GM18498 (cell line): ENCODE measurements around the gene DSCAML1.

Source experiments
- ATAC-seq: cut with Tn5 transposase; IDR thresholded peaks from one replicate; pipeline ENCODE4 v1.9.1; 2021; ENCODE audit warnings: mild to moderate bottlenecking, moderate library complexity; ENCODE audit not compliant: unreplicated experiment

Gene DSCAML1

DNA sequence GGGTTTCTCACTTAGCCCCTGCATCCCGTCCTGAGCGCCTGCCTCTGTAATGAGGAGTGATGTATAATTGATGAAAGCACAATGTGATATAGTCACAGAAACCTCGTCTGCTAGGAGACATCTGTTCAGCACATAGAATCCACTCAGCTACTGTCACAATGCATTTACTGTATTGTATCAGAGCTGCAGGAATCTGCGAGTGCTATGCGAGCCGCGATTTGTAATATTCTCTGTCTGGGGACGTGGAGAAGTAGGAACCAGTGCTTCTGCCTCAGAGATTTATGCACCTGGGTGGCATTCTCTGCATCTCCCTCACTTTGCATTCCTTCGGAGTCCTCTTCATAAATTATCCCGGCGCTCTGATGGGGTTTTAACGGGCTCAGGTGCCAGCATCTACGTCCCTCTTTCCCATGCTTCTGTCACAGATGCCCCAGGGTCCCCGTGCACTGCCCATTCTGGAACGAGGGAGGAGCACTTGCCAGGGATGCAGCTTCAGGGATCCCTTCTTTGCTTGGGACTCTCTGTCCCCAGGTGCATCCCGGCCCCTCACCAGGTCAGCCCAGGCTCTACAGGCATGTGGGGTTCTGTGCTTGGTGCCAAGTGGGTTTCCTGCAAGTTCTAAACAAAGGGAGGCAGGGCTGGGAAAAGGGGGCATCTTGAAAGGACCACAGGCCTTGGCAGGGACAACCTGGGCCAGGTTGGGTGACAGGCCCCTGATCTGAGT, 205.5 kb downstream of the DSCAML1 start:
- ATAC-seq, result no peak

GRCh38 chr11:117589063-117589462, 208.0 kb downstream of the DSCAML1 start:
- no peak for ATAC-seq

GRCh38 chr11:117588166-117588810, 208.7 kb downstream of the DSCAML1 start:
- ATAC-seq, result no peak

DNA sequence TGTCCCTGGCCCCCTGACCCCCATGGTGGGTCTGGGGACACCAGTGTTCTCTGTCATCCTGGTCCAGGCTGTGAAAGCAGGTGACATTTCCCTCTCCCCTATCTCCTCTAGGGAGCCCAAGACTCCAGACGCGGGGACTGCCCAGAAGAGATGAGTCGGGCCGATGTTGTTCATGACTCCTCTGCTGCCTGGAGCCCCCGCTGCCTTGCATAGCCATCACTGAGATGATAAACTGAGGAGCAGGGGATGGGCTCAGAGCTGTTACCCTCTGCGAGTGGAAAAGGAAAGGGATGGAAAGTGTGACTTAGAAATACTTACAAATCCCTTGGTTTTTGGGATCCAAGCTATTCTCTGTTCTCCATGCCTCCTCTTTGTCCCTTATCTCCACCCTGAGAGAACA, 209.6 kb downstream of the DSCAML1 start:
- no peak for ATAC-seq

- no peak for ATAC-seq
Observed at GRCh38 chr11:117586392-117586791, 210.6 kb downstream of the DSCAML1 start.

DNA sequence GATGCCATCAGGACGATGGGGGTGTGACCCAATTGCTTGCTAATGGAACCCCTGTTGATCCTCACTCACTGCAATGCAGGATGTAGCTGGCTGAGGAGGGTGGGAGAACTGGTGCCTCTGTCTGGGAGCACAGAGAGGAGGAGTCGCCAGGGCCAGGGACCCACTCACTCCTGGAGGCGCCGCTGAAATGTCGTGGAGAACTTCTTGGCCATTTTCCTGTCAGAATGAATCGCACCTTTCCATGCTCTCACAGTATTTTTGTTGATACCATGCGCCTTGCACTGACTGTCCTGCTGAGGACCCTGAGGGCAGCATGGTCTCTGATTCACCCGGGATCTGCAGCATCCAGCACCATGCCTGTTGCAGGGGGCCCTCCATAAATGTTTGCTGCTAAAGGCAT, 211.4 kb downstream of the DSCAML1 start:
- no peak for ATAC-seq

- ATAC-seq, result no peak
Observed at GRCh38 chr11:117584056-117584830, 212.8 kb downstream of the DSCAML1 start.

DNA sequence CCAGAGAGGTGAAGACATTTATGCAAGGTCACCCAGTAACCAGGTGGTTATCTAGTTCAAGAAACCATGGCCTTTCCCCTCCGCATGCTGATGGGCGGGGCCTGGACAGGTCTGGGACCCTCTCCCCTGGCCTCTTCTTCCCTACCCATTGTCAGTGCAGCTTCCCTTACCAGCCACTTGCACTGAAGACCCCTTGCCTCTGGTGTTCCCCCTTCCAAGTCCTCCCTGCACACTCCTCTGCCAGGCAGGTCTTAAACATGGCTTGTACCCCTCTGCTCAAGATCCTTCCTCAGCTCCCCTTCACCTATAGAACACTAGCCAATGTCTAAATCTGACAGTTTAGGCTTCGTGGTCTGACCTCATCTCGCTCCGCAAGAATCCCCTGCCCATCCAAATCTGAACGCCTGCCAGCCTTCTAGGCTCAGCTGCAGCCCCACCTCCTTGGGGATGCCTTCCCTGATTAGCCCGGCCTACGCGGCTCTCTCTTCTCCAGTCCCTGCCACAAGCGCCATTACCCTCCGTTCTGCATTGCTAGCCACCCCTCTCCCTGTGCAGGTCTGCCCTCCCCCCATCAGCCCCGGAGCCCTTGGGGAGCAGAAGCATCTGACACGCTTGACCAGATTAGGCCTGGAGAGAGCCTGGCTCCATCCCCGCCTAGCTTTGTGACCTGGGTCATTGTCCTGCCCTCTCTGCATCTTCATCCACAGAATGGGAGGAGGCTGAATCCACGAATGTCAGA, 213.8 kb downstream of the DSCAML1 start:
- ATAC-seq, result no peak

DNA sequence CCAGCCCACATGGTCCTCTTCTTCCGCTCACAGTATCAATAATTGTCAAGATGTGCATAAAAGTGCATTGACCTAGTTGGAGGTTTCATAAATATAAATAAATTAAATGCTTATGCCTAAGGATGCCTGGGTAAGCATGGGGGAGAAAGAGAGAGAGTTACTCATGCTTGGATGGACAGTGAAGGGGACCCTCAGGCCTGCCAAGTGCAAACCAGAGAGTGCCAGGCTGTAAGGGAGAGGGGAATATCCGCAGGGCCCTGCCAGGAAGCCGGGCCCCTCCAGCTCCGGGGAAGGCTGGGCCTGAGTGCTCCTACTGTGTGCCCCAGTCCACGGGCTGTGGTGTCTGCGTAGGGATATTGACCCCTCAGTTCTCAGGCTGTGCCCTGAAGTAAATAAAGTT, 214.6 kb downstream of the DSCAML1 start:
- ATAC-seq, result no peak

DNA sequence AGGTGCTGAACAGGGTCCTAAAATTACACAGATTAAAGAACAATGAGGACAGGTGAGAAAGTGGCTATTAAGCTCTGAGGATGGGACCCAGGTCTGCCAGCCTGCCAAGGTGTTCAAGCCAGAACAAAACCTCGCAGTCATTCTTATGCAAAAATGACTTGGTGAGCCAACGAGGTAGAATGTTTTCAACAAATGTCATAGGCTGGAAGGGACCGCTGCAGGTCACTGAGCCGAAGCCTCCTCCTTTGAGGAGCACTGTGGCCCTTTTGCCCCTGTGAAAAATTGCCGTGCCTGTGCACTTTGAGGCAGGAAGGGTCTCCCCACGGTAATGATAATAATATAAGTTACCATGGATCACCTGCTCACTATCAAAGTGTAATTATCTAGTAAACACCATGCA, 216.2 kb downstream of the DSCAML1 start:
- ATAC-seq, result no peak

- no peak for ATAC-seq
Observed at GRCh38 chr11:117579161-117579560, 217.9 kb downstream of the DSCAML1 start.

DNA sequence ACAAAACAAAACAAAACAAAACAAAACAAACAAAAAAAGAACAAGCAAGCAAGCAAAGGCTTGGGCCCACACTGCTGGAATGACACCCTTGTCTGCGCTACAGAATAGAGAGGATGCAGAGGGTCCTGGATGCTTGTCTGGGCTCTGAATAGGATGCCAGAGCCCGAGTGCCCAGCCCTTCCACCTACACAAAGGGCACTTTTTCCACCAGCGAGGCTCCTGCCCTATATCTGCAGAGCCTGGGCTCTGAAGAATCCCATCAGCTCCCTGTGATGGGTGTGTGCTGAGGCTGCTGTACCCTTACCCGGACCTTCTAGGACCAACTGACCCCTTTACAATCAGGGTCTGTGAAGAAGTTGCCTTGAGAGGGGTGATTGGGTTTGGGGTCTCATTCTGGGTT, 221.2 kb downstream of the DSCAML1 start:
- no peak for ATAC-seq

GRCh38 chr11:117574551-117574950, 222.5 kb downstream of the DSCAML1 start:
- ATAC-seq, result no peak

- no peak for ATAC-seq
Observed at GRCh38 chr11:117573326-117573725, 223.7 kb downstream of the DSCAML1 start.

DNA sequence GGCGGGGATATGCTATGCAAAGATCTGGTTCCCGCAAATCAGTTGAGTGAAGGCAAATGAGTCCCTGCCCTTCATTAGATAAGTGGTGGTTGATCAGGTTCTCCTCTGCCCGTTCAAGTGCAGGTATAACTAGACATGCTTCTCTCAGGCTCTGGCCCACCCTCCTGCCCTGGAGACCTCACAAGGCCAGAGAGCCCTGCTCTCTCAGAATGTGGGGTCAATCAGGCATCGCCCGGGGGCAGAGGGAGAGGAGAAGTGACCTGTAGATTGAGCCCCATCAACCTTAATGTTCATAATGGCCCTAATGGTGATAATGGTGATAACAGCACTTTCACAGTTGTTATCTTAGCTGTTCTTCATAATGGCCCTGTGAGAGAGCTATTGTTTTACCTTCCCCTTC, 224.3 kb downstream of the DSCAML1 start:
- no peak for ATAC-seq

DNA sequence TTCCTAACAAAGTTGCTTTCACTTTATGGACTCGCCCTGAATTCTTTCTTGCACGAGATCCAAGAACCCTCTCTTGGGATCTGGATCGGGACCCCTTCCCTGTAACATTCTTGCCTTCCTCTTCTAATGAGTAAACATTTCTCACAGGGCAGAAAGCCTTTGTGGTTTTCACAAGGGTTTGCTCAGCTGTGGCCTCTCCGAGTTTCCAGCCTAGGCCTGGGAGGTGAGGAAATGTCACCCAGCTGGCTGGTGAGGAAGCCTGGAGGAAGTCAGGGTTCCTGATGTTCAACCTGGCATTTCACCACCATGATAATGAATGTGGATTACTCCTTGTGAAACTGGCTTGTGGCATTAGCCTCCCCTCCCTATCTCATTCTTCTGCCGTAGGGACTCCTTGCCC, 224.9 kb downstream of the DSCAML1 start:
- no peak for ATAC-seq

DNA sequence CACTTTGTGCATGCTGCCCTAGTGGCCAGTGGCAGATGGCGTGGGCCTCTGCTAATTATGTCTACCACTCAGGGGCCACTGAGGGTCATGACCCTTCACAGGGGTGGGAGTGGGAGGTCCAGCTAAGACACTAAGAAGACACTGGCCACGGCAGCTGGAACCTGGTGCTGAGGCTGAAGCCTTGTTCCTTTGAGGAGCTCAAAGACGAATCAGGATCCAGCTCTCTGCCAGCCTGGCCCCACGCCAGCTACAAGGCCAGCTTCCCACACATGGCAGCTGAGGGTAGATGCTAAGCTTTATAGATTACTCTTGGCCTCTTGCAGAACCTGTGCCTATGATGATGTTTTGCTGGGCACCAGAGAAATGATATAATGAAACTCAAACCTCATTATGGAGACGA, 226.3 kb downstream of the DSCAML1 start:
- no peak for ATAC-seq

DNA sequence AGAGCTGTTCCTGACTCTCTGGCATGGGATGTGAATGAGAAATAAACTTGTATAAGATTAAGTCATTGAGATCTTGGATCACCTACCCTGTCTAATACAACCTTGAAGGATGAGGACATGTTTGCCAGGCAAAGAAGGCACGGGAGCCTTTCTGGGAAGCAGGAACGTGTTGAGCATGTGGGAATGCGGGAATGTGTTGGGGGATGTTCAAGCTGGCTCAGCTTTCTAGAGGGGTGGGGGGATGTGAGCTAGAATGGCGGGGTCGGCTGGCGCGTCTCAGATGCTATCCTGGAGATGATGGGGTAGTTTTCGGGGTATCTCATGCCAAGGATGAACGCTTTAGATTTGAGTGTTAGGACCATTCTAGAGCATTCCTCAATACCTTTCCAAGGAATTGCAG, 227.1 kb downstream of the DSCAML1 start:
- ATAC-seq, result no peak

- no peak for ATAC-seq
Observed at GRCh38 chr11:117565709-117566108, 231.3 kb downstream of the DSCAML1 start.

DNA sequence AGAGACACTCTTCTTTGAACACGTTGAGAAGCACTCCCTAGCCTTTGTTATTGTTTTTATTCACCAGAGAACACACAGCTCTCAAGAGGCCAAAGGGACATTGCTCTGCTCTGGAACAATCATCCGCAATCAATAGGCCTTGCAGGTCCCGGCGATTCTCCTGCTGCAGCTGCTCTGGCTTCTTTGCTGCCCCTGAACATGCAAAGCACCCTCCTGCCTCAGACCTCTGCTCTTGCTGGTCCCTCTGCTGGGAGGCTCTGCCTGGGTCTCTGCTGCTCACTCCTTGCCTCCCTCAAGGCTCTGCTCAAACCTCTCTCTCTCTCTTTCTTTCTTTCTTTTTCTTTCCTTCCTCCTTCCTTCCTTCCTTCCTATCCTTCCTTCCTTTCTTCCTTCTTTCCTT, 232.7 kb downstream of the DSCAML1 start:
- no peak for ATAC-seq

- ATAC-seq, result no peak
Observed at GRCh38 chr11:117563556-117563955, 233.5 kb downstream of the DSCAML1 start.
